HG03520 (cell line): ENCODE measurements around the gene KRT79.

ENCODE experiments used
- ATAC-seq: cut with Tn5 transposase; IDR thresholded peaks from one replicate; pipeline ENCODE4 v1.9.1; 2021; ENCODE audit warnings: mild to moderate bottlenecking, moderate library complexity; ENCODE audit not compliant: unreplicated experiment

Gene KRT79

DNA sequence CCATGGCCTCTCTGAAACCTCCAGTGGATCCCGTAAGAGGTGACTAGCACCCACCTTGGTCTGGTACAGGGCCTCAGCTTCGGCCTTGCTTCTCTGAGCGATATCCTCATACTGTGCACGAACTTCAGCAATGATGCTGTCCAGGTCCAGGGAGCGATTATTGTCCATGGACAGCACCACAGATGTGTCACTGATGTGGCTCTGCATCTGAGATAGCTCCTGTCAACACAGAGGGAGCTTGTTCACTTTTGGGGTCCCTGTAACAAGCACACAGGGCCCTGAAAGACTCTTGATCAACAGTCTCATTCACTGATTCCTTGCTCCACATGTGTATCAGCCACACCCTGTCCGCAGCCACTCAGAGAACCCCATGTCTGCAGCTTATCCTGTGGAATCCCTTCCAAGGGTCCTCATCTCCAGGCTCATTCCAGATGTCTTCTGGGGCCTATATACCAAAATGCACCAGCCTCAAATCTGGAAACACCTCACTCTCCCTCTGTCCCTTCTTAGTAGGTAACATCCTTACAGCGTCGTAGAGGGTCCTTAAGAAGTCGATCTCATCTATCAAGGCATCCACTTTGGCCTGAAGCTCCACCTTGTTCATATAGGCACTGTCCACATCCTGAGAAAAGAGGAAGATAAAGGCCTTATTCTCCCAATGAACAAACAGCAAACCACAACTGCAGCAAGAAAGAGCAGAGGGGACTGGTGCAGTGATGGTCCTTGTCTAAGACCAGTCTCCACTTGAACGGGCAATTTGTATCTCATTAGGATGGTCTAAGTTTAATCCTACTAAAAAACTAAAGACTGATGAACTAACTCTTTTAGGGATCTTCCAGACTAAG is 41.7 kb downstream of the KRT79 start:
- no peak for ATAC-seq

DNA sequence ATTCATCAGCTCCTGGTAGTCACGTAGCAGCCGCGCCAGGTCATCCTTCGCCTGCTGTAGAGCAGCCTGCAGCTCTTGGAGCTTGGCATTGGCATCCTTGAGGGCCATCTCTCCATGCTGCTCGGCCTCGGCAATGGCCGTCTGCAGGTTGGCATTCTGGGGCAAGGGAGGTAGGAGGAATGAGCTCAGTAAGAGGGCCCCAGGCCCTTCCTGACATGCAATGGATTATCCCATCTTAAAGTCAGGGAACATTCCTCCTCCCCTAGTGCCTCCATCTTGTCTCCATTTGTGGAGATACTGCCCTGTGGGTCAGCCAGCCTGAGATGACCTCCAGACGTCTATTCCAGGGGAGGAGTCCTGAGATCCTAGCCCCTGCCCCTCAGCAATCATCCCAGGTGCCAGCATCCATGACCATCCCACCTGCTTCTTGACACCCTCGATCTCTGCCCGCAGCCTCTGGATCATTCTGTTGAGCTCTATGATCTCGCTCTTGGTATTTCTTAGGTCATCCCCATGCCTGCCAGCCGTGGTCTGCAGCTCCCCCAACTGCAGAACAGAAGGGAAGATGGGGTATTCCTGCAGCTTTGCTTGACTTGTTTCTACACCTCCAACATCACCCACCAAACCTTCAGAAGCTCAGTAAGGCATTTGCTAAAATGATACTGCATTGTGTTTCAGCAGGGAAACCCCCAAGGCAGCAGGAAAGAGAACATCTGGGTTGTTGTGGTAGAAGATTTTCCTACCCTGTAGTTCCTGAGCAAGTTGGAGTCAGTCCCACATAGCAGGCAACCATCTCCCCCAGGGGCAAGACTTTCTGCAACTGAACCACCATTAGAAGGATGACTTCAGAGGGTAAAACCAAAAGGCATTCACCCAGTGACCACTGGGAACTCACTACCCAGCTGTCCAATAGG is 42.6 kb downstream of the KRT79 start:
- no peak for ATAC-seq

DNA sequence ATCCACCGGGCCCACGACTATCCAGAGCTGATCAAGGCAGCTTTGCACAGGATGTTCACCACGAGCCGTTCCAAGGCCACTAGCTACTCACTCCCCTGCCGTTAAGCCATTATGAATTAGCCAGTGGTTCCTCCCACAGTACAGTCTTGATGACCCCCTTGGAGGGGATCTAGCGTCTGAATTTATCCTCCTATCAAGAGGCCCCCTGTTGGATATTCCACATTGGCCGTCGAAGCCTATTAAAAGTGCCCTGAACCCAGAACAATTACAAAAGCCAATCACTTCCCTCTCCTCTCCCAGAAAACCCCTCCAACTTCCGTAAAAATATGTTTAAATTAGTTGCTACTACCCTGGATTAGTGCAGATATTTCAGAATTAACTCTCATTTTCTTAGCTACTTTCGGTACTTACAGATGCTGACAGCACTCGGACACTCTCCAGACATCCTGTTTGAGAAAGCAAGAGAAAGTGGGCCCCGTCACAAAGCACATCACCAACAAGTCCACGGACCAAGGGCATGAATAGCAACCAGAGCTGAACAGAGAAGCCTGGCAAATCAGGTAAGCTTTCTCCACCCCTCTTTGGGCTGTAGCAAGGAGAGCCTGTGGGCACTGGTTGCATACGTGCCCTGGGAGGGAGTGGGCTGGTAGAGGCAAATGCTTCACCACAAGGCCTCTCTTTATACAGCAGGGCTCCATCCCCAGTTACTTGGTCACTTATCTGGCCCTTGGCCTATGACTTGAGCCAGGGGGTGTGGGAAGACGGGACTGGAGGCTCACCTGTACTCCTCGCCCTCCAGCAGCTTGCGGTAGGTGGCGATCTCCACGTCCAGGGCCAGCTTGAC is 43.5 kb downstream of the KRT79 start:
- no peak for ATAC-seq

DNA sequence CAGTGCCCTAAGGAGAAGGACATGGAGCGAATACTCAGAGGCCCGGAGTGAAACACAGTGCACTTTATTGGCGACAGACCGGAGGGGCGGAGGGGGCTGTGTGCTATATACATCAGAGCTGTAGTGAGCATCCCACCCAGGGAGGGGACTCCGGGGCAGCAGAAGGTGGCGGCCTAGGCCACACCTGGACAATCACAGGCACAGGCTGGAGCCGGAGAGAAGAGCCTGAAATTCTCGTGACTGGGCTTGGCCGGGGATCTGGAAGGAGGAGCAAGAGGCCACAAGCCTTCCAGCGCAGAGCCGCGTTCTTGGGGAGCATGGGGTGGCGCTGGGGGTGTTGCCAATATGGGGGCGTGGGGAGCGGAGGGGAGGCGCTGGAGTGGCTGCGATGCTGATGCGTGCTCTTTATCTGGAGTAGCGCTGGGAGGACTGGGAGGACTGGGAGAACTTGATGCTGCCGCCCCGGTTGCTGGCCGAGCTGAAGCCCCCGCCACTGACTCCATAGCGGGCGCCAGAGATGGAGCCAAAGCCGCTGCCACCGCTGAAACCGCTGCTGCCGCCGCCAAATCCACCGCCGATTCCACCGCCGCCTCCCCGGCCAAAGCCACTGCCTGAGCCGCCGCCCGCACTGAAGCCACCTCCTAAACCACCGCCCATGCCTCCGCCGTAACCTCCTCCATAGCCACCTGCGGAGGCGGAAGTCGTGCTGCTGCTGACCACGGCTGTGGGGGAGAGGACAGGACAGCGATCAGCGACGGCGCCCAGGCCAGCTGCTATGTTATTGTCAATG is 44.3 kb downstream of the KRT79 start:
- ATAC-seq, result no peak

DNA sequence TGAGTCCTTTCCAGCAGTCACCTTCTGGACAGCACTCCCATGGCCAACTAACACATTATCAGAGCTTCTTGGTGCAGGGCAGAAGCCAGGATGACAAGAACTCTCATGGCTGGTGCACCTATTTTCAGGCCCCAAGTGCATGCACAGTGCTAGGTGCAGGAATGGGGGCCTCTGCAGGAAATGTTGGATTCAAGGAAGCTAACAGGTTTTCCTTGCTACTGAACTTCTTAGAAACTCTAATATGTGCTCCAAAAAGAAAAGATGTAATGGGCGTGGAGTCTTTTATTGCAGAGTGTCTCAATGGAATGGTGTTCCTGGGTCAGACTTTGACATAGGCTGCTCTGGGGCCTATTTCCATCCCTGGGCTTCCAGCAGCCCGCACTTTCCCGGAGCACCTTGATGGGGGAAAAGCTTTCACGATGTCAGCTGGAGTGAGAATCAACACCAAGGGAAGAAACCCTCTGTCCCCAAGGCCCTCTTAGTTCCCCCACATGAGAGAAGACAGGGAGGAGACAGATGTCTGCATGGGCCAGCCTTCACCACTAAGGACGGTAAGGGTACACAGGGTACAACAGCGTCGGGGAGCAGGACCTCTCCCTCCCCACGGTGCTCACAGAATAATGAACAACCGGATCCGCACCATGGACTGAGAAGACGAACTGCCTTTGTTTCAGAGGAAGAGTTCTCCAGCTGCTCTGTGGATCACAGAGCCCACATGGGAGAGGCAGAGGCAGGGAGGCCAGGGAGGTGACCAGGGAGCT is 45.1 kb downstream of the KRT79 start:
- ATAC-seq, result no peak

DNA sequence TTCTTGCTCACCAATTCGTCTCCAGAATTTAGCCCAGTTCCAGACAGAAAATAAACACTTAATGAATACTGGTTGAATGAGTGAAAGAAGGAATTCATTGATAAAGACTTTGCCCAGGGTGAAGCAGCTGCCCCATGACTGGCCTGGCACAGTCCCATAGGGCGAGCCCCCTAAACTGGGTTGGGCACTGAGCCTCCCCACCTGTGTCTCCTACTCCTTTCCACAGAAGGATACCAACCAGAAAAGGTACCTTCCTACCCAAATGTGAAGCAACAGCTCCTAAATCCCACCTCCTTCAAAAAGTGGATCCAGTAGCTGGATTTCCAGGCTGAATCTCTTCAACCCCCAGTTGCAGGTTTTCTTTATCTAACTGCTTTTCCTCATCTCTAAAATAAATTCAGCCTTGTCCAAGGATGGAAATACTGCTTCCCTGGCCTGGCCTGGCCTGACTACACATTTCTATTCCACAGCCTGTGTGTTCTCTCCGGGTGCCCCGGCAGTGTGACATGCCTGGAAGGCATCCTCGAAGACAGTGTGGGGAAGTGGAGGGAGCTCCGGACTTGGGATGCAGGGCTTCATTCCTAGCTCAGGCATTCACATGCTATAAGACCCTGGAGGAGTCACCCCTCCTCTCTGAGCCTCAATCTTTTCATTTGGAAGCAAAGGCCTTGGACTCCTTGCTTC is 45.8 kb downstream of the KRT79 start:
- no peak for ATAC-seq

- no peak for ATAC-seq
Measured at GRCh38 chr12:52787324-52788191, 46.6 kb downstream of the KRT79 start.

DNA sequence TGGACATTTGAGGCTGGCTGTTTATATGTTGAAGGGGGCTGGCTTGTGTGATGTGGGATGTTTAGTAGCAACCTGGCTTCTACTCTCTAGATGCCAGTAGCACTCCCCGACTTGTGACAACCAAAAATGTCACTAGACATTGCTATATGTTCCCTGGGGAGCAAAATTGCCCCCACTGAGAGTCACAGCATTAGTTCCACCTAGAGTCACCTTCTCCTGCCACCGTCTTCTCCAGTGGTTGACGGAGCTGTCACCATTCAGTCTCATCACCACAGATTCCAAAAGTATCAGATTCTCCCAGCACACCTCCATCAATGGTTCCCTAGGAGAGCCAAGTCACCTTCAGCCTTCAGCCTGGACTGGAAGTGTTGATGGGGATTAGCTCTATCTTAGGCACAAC is 49.2 kb downstream of the KRT79 start:
- no peak for ATAC-seq

GRCh38 chr12:52783563-52784316 is 50.4 kb downstream of the KRT79 start:
- ATAC-seq, result no peak

GRCh38 chr12:52782502-52782901 is 51.6 kb downstream of the KRT79 start:
- ATAC-seq, result no peak

- ATAC-seq, result no peak
Measured at GRCh38 chr12:52781399-52782082, 52.6 kb downstream of the KRT79 start.

DNA sequence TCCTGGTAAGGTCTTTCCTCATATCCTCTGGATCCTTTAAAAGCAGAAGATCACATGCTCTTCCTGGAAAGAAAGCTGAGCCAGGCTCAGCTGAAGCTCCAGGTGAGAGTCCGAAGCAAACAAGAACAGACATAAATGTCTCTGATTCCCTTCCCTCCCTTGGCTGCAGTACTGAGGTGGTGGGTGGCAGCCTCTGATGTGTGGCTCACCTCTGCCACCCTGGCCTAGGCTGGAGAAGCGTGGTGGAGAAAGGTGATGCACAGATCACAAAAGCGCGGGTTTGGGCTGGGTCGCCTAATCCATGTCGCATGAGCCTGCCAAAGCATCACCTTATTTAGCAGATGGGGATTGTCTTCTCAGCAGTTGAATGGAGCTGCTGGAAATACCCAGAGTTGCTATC is 54.2 kb downstream of the KRT79 start:
- no peak for ATAC-seq

- no peak for ATAC-seq
Measured at GRCh38 chr12:52778833-52779232, 55.3 kb downstream of the KRT79 start.

DNA sequence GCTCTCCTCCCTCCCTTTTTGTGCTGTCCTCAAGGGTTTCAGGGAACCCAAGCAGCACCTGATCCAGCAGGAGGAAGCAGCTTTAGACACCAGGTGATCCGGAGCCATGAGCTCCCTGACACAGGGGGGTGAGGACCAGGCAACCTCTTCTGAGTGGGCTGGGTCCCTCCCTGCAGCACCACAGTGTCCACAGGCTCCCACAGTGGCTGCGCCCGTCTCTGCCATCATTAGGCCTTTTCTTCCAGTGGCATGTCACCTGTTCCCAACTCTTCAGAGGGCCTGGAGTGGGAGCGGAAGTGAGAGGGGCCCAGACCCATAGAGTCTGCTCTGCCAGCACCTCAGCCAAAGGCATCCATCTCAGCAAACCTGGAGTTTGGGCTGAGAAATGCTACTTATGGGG is 56.5 kb downstream of the KRT79 start:
- ATAC-seq, result no peak

- no peak for ATAC-seq
Measured at GRCh38 chr12:52776913-52777395, 57.2 kb downstream of the KRT79 start, which contains the start of gene KRT76. TSS of gene KRT76 (minus strand) at chr12:52777345. CDS start at chr12:52777291, 54 bp downstream.

- no peak for ATAC-seq
Measured at GRCh38 chr12:52776435-52776834, 57.7 kb downstream of the KRT79 start.
